NOMO-1 treated with DMSO at 0.1 percent for 48 hours (cell line): ENCODE data around the gene LCE3E.

ENCODE experiments used
- DNase-seq: peaks from one replicate; lab custom pipeline; 2025; ENCODE audit not compliant: unreplicated experiment; lab: John Stamatoyannopoulos, UW

Gene LCE3E

GRCh38 chr1:152517237-152517811 is 49.3 kb downstream of the LCE3E start:
- DNase-seq = no peak

GRCh38 chr1:152516082-152516481 is 50.5 kb downstream of the LCE3E start:
- DNase-seq = no peak
